ENCODE results near the gene TSSK1B. TPM values are rescaled to one million over a fixed set of nuclear protein-coding genes. Genes with fewer than 3 reads are reported as not detected.

The TSSK1B gene
- total RNA-seq, 4 donors from 2014 or later, result 0.35 TPM; not detected in 3

DNA sequence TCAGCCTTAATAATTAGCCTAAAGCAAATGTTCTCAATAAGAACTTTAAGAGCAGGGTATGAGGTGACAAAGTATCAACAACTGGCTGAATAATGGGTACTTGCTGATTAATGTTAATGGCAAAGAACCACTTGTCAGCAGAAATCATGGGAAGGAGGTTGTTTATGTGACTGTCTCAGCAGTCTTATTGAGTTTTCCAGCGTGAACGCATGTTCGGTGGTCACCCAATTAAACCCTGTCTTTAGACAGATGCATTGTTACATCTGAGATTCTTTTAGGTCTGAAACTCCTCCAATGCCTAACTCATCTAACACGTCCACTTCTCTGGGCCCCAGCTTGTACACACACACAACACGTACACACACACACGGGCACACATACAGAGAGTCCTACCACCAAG is 18.2 kb upstream of the TSSK1B start:
- intact Hi-C loops (cut with DNase I; ENCODE audit: low total_unique reads), result no loop called here
- no peaks in the 10 kb centered on the region for H3K9me3 ChIP-seq
- H3K27ac ChIP-seq, result no peak overlapping the region
- no peak for TF ChIP-seq POLR2A (IDR thresholded peaks at IDR 0.05)
- TF ChIP-seq, protein P1, sequence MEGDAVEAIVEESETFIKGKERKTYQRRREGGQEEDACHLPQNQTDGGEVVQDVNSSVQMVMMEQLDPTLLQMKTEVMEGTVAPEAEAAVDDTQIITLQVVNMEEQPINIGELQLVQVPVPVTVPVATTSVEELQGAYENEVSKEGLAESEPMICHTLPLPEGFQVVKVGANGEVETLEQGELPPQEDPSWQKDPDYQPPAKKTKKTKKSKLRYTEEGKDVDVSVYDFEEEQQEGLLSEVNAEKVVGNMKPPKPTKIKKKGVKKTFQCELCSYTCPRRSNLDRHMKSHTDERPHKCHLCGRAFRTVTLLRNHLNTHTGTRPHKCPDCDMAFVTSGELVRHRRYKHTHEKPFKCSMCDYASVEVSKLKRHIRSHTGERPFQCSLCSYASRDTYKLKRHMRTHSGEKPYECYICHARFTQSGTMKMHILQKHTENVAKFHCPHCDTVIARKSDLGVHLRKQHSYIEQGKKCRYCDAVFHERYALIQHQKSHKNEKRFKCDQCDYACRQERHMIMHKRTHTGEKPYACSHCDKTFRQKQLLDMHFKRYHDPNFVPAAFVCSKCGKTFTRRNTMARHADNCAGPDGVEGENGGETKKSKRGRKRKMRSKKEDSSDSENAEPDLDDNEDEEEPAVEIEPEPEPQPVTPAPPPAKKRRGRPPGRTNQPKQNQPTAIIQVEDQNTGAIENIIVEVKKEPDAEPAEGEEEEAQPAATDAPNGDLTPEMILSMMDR (IDR thresholded peaks at IDR 0.05), result no peak
- DNase-seq, result no peak
- no peaks in the 10 kb centered on the region for H3K4me1 ChIP-seq
- no peaks in the 10 kb centered on the region for H3K27me3 ChIP-seq
- no peak overlapping the region for H3K4me3 ChIP-seq
- H3K36me3 ChIP-seq, result no peaks in the 10 kb centered on the region

DNA sequence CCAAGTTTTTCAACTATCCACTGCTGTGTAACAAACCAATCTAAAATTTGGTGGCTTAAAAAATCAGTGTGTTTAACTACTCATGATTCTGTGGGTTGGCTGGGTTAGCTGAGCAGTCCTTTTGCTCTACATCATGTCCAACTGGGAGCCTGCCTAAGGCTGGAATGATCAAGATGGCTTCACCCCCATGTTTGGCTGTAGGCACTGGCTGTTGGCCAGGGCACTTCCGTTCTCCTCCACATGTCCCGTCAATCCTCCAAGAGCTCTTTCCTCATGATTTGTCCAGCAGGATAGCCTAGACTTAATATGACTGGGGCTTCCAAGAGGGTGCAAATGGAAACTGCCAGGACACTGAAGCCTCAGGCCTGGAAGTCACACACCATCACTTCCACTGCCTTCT is 17.0 kb upstream of the TSSK1B start:
- H3K4me1 ChIP-seq, result no peaks in the 10 kb centered on the region
- DNase-seq, result no peak
- H3K9me3 ChIP-seq, result no peaks in the 10 kb centered on the region
- TF ChIP-seq, protein P1 (IDR thresholded peaks at IDR 0.05), result no peak
- no peak for TF ChIP-seq POLR2A (IDR thresholded peaks at IDR 0.05)
- no peaks in the 10 kb centered on the region for H3K36me3 ChIP-seq
- intact Hi-C loops (cut with DNase I; ENCODE audit: low total_unique reads), result no loop called here
- no peaks in the 10 kb centered on the region for H3K27me3 ChIP-seq
- no peak overlapping the region for H3K27ac ChIP-seq
- no peak overlapping the region for H3K4me3 ChIP-seq

DNA sequence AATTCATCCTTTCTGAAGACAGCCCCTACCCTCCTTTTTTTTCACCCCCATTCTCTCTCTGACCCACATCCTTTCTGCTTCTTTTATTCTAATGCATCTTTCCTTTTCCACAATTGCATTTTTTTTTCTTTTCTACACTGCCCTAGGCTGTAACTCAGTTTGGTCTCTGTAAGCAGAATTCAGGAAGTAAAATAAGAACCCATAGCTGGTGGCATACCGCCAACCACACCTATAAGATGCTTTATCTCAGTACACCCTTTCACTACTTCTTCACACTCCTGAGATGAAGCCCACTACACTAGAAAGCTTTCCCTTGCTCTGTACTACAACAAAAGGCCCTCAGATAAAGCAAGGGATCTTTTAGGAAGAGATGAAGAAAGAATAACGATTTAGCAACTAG is 16.1 kb upstream of the TSSK1B start:
- Histone ChIP-seq H3K4me3 (no peak overlapping the region), H3K27me3 (no peaks in the 10 kb centered on the region), H3K9me3 (no peaks in the 10 kb centered on the region), H3K4me1 (no peaks in the 10 kb centered on the region), H3K27ac (no peak overlapping the region), H3K36me3 (no peaks in the 10 kb centered on the region)
- no peak for DNase-seq
- no peak for TF ChIP-seq POLR2A (IDR thresholded peaks at IDR 0.05)
- intact Hi-C loops (cut with DNase I; ENCODE audit: low total_unique reads), result no loop called here

DNA sequence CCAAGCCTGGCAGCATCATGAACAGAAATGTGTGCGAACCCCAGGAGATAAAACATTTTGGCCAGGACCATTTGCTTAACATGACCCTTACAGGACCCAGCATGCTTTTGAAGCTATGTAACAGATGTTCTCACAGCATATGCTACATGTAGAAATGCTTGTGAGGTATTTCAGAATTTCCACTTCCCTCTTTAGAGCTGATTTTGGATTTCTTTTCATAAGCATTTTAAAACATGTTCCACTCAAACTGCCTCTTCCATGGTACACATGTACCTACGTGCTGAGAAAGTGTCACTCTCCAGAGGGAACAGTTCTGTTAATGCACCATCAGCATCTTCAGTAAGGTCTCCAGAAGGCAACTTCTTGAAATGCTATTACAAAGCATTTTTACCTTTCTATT is 15.7 kb upstream of the TSSK1B start:
- no peak for DNase-seq
- no peak overlapping the region for H3K4me3 ChIP-seq
- no peaks in the 10 kb centered on the region for H3K36me3 ChIP-seq
- H3K4me1 ChIP-seq, result no peaks in the 10 kb centered on the region
- intact Hi-C loops (cut with DNase I; ENCODE audit: low total_unique reads), result no loop called here
- H3K9me3 ChIP-seq, result no peaks in the 10 kb centered on the region
- no peak overlapping the region for H3K27ac ChIP-seq
- TF ChIP-seq, protein P1 (IDR thresholded peaks at IDR 0.05), result no peak
- TF ChIP-seq POLR2A (IDR thresholded peaks at IDR 0.05), result no peak
- no peaks in the 10 kb centered on the region for H3K27me3 ChIP-seq

DNA sequence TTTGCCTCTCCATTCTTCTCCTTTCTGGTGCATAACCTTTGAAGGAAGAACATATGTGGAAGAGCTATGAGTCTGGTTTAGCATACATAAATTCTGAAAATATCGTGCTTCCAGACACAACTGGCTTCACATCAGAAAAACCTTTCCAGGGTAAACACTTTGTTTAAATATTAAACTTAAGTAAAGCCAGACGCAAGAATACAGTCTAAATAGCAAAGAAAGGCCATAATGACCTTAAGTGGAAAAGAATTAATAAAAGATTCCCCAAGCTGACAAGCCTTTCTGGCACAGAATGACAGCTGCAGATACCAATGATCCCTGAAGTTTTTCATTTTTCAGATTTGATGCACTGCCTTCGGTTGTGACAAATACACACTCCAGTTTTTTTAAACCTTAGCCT is 13.5 kb upstream of the TSSK1B start:
- H3K36me3 ChIP-seq, result no peaks in the 10 kb centered on the region
- no peaks in the 10 kb centered on the region for H3K9me3 ChIP-seq
- H3K27ac ChIP-seq, result no peak overlapping the region
- intact Hi-C loops (cut with DNase I; ENCODE audit: low total_unique reads), result no loop called here
- H3K4me1 ChIP-seq, result no peaks in the 10 kb centered on the region
- no peak for TF ChIP-seq POLR2A (IDR thresholded peaks at IDR 0.05)
- TF ChIP-seq, protein P1 (IDR thresholded peaks at IDR 0.05), result no peak
- H3K27me3 ChIP-seq, result no peaks in the 10 kb centered on the region
- no peak for DNase-seq
- no peak overlapping the region for H3K4me3 ChIP-seq

DNA sequence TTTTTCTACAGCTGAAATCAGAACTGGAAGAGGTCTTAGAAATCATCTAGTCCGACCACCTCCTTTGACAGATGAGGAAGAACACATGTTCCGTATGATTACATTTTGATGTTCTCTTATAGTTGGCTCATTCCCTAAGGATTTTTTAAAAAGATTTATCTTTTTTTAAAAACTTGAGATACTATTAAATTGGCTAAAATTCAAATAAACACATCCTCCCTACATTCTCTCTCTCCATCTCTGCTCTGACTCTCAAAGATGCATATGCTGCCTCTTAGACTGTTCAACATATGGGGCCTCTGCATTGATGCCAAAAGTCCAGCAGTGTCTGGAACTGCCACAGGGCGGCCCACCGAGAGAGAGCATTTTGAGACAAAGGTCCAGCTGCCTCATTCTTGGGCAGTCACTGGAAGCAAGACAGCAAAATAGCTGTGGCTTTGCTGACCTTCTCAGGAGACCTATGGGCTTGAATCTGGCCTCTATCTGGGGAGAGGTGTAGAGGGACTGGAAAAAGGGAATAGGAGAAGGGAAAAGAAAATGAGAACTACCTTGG is 12.8 kb upstream of the TSSK1B start:
- Histone ChIP-seq H3K9me3 (no peaks in the 10 kb centered on the region), H3K4me3 (no peak overlapping the region), H3K27me3 (no peaks in the 10 kb centered on the region), H3K4me1 (no peaks in the 10 kb centered on the region), H3K36me3 (no peaks in the 10 kb centered on the region), H3K27ac (no peak overlapping the region)
- TF ChIP-seq, protein P1 (IDR thresholded peaks at IDR 0.05), result no peak
- no peak for TF ChIP-seq POLR2A (IDR thresholded peaks at IDR 0.05)
- DNase-seq, result no peak
- intact Hi-C loops (cut with DNase I; ENCODE audit: low total_unique reads), result no loop called here
